NCI-H2107 treated with DMSO at 0.1 percent for 48 hours (cell line): ENCODE measurements around the gene LEKR1.

Source experiments
- DNase-seq: peaks from one replicate; lab custom pipeline; 2025; ENCODE audit not compliant: unreplicated experiment; lab: John Stamatoyannopoulos, UW

Gene LEKR1

GRCh38 chr3:157094751-157095480 is 268.8 kb downstream of the LEKR1 start:
- DNase-seq = no peak
